GM12872 (cell line): ENCODE results near the gene NPLOC4.

Experiments used
- TF ChIP-seq, protein P1 (sequence below): IDR thresholded peaks from 3 replicates; pipeline ENCODE4 v1.5.1; 2011; ENCODE audit warnings: low read depth, mild to moderate bottlenecking, low read length, moderate library complexity; ENCODE audit not compliant: insufficient read depth

Gene NPLOC4

DNA sequence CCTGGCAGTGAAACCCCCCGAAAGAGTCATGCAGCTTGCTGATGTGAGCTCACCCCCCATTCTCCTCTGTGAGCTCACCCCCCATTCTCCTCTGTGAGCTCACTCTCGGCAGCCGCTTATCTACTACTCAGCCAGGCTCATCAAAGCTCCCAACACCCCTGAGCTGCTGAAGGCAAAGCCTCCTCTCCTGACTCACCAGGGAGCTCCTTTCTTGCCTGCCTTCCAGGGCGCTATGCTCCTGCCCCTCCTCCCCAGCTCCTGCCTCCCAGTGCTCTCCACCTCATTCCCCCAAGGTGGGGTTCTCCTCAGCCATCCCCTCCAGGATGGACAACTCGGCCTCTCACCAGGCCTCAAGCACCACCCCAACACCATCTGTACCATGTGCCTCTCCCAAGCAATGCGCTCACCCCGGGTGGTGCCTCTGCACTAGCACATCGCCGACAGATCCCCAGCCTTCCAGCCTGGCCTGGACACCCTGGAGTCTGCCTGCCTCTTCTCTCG, 57.0 kb downstream of the NPLOC4 start:
- TF ChIP-seq, protein P1, sequence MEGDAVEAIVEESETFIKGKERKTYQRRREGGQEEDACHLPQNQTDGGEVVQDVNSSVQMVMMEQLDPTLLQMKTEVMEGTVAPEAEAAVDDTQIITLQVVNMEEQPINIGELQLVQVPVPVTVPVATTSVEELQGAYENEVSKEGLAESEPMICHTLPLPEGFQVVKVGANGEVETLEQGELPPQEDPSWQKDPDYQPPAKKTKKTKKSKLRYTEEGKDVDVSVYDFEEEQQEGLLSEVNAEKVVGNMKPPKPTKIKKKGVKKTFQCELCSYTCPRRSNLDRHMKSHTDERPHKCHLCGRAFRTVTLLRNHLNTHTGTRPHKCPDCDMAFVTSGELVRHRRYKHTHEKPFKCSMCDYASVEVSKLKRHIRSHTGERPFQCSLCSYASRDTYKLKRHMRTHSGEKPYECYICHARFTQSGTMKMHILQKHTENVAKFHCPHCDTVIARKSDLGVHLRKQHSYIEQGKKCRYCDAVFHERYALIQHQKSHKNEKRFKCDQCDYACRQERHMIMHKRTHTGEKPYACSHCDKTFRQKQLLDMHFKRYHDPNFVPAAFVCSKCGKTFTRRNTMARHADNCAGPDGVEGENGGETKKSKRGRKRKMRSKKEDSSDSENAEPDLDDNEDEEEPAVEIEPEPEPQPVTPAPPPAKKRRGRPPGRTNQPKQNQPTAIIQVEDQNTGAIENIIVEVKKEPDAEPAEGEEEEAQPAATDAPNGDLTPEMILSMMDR, result no peak

DNA sequence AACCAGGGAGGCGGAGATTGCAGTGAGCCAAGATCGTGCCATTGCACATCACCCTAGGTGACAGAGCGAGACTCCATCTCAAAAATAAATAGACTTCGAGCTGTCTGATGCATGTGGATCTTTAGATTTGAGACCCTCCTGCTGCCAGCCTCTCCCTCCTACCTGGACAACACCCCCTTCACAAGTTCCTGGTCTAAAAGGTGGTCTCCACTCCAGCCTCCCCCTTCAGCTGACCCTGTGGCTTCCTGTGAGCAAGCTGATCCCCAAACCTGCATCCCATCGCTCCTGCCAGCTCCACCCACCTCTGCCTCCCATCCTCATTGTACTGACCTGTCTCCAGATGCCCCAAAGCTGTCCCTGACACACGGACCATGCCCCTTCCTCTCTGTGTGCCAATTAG, 57.6 kb downstream of the NPLOC4 start:
- TF ChIP-seq, protein P1, result no peak

DNA sequence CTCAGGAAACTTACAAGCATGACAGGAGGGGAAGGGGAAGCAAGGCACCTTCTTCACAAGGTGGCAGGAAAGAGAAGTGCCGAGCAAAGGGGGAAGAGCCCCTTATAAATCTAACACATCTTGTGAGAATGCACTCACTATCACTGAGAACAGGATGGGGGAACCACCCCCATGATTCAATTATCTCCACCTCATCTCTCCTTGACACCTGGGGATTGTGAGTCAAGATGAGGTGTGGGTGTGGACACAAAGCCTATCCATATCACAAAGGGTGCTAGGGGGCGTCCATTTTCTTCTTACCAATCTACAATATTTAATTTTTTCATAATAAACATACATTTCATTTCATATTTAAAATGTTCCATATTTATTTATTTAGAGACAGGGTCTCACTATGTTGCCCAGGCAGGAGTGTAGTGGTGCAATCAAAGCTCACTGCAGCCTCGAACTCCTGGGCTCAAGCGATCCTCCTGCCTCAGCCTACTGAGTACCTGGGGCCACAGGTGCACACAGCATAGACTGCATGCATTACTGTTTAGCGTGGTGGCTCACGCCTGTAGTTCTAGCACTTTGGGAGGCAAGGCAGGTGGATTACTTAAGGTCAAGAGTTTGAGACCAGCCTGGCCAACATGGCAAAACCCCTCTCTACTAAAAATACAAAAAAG, 58.2 kb downstream of the NPLOC4 start:
- TF ChIP-seq, protein P1, result no peak

DNA sequence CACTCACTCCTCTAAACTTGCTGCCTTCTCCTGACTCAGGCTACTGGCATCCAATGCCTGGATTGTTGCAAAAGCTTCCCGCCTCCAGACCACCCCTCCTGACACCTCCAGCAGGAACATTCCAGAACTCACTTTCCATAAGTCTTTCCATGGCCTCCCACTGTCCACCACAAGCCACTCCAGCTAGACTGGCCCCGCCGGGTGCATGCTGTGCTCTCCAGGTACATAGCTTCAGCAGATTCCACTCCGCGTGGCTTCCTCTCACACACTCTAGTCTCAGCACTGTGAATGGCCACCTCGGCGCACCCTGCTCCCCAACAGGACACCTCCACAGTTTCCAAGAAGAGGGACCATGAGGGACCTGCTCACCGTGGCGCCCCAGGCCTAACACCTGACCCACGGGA, 58.9 kb downstream of the NPLOC4 start:
- TF ChIP-seq, protein P1, result no peak

DNA sequence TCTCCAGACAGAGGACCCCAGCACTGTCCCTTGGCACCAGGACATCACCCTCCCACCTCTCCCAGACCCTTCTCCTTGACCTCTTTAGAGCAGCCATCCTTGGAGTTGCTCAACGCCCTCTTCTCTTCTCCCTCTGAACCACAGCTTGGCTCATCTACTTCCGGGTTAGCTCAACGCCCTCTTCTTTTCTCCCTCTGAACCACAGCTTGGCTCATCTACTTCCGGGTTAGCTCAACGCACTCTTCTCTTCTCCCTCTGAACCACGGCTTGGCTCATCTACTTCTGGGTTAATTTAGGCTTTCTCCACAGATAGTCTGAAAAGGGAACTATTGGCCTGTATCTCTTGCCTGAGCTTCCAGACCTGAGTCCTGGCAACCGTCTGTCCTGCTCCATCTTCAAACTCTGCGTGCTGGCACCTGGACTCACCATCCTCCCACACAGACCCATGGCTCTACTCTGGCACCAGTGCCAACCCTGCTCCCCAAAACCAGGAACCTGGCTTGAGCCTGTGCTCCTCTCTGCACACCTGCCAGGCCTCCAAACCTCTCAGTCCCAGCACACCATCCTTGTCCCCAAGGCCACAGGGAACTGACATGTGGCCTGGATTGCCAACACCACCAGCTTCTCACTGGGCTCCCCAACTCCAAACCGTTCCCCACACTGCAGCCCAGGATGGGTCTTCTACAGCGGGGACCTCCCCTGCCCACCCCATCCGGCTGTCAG, 59.5 kb downstream of the NPLOC4 start:
- TF ChIP-seq, protein P1, result no peak

DNA sequence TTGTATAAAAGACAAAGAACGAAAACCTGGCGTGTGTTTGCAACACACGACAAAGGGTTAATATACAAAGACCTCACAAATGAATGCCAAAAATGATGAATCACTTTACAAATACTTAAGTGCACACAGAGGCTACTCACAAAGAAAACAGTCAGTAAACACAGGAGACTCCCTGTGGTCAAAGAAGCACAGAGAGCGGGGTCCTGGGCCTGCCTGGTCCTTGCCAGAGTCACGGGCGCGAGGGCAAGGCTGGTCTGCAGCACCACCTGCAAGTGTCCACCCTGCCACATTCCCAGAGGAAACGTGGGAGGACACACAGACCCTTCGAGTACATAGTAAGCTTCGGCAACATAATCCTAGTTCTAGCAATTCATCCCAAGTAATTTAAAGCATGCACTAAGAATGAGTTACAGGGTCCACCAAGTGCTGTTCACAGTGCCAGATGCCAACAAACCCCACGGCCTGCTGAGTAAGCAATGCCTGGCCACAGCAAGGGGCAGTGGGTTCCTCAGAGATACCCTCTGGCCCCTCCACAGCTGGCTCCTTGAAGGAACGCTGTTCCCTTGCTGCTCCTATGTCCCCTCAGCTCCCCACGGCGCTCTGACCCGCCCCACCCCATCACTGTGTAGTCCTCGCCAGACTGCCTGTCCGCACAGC, 60.2 kb downstream of the NPLOC4 start:
- TF ChIP-seq, protein P1, result no peak

DNA sequence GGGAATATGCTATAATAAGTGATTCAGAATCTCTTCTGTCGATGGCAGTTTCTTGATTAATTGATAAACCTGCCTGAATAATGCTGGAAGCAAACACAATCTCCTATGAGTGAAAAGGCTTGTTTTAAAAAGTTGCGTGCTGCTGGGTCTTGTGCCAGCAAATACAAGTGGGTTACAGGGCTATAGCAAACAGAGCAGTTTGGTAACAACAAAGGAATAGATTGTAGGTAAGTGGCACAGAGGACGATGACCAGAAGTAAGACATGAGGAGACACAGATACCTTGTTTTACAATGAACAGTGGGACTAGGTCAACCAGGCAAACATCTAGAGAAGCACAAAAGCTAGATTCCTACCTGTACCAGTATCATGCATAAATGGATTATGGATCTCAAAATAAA, 61.1 kb downstream of the NPLOC4 start:
- TF ChIP-seq, protein P1, result no peak
